ENCODE measurements around the gene PPM1M.
A peak's percentile ranks its signal among the peaks of the same experiment; 100 is the strongest.
"Not testable (repeated sequence)": the region's sequence is repeated elsewhere in the genome, so short reads cannot be mapped to it uniquely, and the experiment has no call there.

PPM1M gene

DNA sequence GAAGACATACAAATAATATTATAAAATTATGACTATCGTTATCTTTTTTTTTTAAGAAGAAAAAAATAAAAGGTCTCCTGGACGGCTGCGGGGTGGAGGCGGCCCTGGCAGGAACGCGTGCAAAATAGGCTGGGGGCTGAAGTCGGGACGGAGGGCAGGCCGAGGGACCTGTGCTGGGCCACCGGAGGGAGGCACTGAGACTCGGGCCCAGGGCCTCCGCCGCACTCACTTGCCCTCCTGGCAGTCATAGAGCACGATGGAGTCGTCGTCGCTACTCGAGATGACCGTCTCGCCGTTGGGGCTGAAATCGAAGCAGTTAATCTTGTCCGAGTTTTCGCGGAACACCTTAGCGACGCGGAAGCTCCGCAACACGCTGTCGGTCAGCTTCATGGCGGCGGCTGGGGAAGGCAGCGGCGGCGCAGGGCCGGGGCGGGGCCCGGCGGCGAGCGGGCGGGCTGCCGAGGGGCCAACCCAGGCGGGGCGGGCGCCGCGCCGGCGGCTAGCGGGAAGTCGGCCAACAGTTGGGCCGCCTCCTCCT, 32.5 kb downstream of the PPM1M start:
- DNase-seq (ENCODE audit: low spot score): peak; percentile 56

DNA sequence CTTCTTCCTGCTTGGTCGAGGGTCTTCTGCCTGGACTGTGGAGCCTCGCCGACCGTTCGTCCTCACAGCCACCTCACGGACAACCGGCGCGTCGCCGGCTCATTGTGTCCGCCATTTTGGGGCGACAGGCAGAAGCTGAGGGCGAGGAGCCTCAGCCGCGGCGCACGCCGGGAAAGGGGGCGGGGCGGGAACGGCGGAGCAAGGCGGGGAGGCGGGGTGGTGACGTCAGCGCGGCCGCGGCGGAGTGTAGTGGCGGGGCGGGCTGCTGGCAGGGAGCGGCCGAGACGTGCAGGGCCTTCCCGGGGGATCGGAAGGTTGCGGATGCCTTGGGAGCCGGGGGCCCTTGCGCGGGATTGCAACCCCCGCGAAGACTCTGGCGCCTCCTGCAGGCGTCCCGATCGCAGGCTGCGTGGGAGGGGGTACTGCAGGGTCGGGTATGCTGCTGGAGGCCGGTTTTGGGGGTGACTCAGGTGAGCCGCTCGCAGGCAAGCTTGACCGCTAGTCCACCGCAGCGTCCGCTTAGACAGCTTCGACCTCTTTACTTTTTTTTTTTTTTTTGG, 33.0 kb downstream of the PPM1M start, which contains the start of gene WDR82:
WDR82 (minus strand) TSS at position 140 of the 560 bp plus-strand sequence. CDS start 288 bp downstream, outside the sequence.
- peak; percentile 76 for DNase-seq (ENCODE audit: low spot score)

GRCh38 chr3:52279596-52279995, 34.0 kb downstream of the PPM1M start:
- no peak for DNase-seq (ENCODE audit: low spot score)

GRCh38 chr3:52280050-52280461, 34.5 kb downstream of the PPM1M start:
- no peak for DNase-seq (ENCODE audit: low spot score)

DNA sequence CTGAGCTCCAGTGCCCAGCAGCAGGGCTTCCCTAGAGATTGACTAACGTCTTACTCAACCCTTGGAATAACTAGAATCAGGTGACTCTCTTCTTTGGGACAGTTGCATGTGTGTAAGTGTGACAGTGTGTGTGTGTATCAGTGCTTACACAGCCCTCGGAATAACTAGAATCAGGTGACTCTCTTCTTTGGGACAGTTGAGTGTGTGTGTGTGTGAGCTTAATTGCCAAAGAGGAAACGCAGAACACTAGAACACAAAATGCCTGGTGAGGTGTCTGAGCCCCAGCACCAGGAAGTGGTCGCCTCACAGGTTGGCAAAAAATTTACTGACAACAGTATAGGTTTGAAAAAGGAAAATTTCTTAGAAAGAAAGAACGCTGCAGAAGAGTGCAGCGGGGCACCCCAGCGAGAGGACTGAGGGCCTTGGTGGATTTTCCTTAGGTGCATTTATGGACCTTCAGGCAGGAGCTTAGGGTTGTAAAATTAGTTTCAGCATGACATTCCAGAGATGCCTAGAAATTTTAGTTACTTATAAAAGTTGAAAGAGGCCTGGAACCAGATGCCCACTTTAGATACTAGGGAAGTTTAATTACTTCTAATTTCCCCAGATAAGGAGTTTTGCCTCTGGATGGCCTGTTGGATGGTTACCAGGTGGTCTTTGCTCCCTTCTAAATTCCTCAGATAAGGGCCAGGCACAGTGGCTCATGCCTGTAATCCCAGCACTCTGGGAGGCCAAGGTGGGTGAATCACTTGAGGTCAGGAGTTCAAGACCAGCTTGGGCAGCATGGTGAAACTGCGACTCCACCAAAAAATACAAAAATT, 36.6 kb downstream of the PPM1M start:
- no peak for DNase-seq (ENCODE audit: low spot score)

- DNase-seq (ENCODE audit: low spot score): no peak
Observed at GRCh38 chr3:52283306-52283705, 37.7 kb downstream of the PPM1M start.

- DNase-seq (ENCODE audit: low spot score): not testable (repeated sequence)
Observed at GRCh38 chr3:52284051-52284450, 38.5 kb downstream of the PPM1M start.

- DNase-seq (ENCODE audit: low spot score): no peak
Observed at GRCh38 chr3:52286777-52287110, 41.2 kb downstream of the PPM1M start.

GRCh38 chr3:52288674-52289073, 43.1 kb downstream of the PPM1M start:
- no peak for DNase-seq (ENCODE audit: low spot score)

DNA sequence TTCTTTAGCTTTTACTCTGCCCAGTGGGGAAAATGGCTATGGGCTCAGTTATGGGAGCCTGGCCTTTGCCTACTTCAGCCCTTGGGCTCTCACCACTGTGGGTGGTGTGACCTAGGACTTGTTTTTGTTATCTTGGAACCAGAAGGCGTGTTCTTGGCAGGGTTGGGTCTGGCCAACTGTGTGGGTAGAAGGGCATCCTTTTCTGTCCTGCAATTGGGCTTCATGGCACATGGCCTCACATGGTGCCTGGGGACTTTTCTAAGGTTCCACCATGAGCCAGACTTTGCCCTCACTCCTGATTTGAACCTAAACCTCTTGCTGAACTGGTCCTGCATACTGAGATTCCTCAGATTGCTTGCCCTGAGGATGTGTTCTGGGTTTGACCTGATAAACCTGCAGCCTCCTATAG, 43.8 kb downstream of the PPM1M start:
- no peak for DNase-seq (ENCODE audit: low spot score)

DNA sequence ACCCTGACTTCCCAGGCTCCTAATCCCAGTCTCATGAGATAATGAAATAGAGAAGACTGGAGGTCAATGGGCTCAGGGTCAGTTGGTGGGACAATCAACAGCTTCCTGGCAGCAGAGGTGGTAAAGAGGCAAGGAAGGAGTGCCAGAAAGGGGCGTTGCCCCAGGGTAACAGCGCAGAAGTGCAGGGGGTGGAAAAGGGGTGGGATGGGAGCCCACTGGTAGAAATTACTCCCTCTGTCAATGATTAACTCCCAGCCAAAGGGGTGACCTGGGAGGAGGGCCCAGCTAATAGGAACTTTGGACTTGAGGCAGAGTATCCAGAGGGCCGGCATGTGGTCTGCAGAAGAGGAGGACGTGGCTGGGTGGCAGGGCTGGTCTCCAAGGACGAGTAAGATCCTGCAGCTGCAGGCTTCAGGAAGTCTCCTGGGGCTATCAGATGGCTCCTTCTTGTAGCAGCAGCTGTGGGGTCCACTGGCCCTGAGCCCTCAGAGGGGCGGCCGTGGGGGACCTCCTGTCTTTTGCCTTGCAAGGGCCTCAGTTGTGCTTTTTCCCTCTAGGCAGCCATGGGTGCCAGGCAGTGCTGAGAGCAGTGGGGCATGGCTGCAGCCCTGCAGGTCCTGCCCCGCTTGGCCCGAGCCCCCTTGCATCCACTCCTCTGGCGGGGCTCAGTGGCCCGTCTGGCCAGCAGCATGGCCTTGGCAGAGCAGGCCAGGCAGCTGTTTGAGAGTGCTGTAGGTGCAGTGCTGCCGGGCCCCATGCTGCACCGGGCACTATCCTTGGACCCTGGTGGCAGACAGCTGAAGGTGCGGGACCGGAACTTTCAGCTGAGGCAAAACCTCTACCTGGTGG, 44.4 kb downstream of the PPM1M start:
- peak; percentile 82 for DNase-seq (ENCODE audit: low spot score)

- DNase-seq (ENCODE audit: low spot score): no peak
Observed at GRCh38 chr3:52290596-52291507, 45.3 kb downstream of the PPM1M start.

GRCh38 chr3:52291508-52292181, 46.1 kb downstream of the PPM1M start:
- DNase-seq (ENCODE audit: low spot score): no peak

DNA sequence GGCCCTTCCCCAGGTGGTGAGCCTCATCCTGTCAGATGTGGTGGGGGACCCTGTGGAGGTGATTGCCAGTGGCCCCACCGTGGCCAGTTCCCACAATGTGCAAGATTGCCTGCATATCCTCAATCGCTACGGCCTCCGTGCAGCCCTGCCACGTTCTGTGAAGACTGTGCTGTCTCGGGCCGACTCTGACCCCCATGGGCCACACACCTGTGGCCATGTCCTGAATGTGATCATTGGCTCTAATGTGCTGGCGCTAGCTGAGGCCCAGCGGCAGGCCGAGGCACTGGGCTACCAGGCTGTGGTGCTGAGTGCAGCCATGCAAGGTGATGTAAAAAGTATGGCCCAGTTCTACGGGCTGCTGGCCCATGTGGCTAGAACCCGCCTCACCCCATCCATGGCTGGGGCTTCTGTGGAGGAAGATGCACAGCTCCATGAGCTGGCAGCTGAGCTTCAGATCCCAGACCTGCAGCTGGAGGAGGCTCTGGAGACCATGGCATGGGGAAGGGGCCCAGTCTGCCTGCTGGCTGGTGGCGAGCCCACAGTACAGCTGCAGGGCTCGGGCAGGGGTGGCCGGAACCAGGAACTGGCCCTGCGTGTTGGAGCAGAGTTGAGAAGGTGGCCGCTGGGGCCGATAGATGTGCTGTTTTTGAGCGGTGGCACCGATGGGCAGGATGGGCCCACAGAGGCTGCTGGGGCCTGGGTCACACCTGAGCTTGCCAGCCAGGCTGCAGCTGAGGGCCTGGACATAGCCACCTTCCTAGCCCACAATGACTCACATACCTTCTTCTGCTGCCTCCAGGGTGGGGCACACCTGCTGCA, 46.9 kb downstream of the PPM1M start:
- DNase-seq (ENCODE audit: low spot score): no peak

DNA sequence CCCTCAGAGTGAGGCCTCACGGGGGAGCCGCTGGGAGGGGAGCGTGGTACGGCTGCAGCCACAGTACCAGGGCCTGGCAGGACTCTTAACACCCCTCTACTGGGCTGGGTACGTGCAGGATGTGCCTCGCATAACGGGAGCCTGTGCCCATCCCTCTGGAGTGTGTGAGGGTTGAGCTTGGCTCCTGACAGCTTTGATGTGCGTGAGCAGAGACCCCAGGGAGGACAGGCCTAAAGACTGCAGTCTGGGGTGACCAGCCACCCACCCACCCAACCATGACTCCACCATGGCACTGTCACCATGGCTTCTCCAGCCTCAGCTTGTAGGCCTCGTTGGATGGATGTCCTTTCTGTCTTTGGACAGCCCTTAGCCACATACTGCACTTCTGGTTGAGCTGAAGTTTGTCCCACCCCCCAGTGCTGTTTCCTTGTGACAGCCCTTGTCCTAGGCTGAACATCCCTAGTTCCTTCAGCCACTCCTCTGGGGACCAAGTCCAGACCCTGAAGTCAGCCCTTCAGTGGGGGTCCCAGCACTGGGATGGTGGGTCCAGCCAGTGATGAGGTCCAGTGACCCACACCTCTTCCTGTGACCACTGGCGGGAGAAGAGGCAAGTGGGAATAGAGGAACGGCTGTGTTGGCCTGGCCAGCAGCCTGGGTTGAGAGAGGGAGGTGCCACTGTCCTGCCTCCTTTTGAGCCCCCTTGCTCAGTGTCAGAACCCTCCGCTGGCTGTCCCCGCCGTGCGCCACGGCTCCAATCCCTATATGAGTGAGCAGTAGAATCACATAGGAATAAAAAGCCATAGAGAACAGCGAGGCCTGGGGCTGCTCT, 48.1 kb downstream of the PPM1M start:
- no peak for DNase-seq (ENCODE audit: low spot score)

- DNase-seq (ENCODE audit: low spot score): no peak
Observed at GRCh38 chr3:52294320-52295150, 49.0 kb downstream of the PPM1M start.

- DNase-seq (ENCODE audit: low spot score): no peak
Observed at GRCh38 chr3:52295671-52296208, 50.2 kb downstream of the PPM1M start.

All from HuH-7.5 (cell line).